Kidney epithelial cell (primary cell): ENCODE measurements around the gene DIP2C. TPM values are rescaled to one million over a fixed set of nuclear protein-coding genes. Genes with fewer than 3 reads are reported as not detected.
"Not testable (repeated sequence)": the region's sequence is repeated elsewhere in the genome, so short reads cannot be mapped to it uniquely, and the experiment has no call there.

Source experiments
- DNase-seq: peaks from one replicate; pipeline ENCODE4 v3.0.0-alpha.2; 2010; ENCODE audit warnings: low read depth
- H3K27me3 ChIP-seq: 2 replicates; pipeline ENCODE4 v1.6.0; 2011; ENCODE audit warnings: low read length; ENCODE audit not compliant: control insufficient read depth, insufficient read depth
- H3K36me3 ChIP-seq: 2 replicates; pipeline ENCODE4 v1.5.1; 2011; ENCODE audit warnings: low read length; ENCODE audit not compliant: control insufficient read depth, insufficient read depth
- H3K4me3 ChIP-seq: 2 replicates; pipeline ENCODE4 v1.5.1; 2011; ENCODE audit warnings: low read depth, mild to moderate bottlenecking, control low read depth, low read length
- CTCF ChIP-seq: IDR thresholded peaks from 2 replicates; pipeline ENCODE4 v1.5.1; 2011; ENCODE audit warnings: mild to moderate bottlenecking, moderate library complexity, low read length, control low read depth, inconsistent platforms; ENCODE audit not compliant: insufficient read depth, poor library complexity, severe bottlenecking
- total RNA-seq: library from RNA; depleted of rRNA; stranded (reverse); fragments of >200 nt; gene quantifications from 2 replicates; pipeline ENCODE4 v1.2.3, GENCODE V29; 2015

DIP2C gene
- total RNA-seq, 1 donor from 2014 or later = 19.2 TPM

GRCh38 chr10:682931-683447 is 6.5 kb downstream of the DIP2C start:
- Histone ChIP-seq H3K27me3 (no peaks in the 10 kb centered on the region), H3K36me3 (peaks cover 2% of the 10 kb centered on the region), H3K4me3 (peak overlapping the region; percentile 26)
- TF ChIP-seq CTCF = no peak
- no peak for DNase-seq

GRCh38 chr10:681670-682318 is 7.7 kb downstream of the DIP2C start:
- Histone ChIP-seq H3K36me3 (peaks cover 2% of the 10 kb centered on the region), H3K27me3 (no peaks in the 10 kb centered on the region), H3K4me3 (no peak overlapping the region)
- DNase-seq = peak; percentile 51
- TF ChIP-seq CTCF = no peak

- no peak for TF ChIP-seq CTCF
Observed at GRCh38 chr10:680745-681144, 8.7 kb downstream of the DIP2C start.

GRCh38 chr10:680146-680545 is 9.3 kb downstream of the DIP2C start:
- peaks cover 2% of the 10 kb centered on the region for H3K36me3 ChIP-seq
- H3K4me3 ChIP-seq = no peak overlapping the region
- TF ChIP-seq CTCF = no peak
- H3K27me3 ChIP-seq = no peaks in the 10 kb centered on the region
- no peak for DNase-seq

More at GRCh38 chr10:680745-681144, 8.7 kb downstream of the DIP2C start:
- H3K27me3 ChIP-seq = no peaks in the 10 kb centered on the region
- no peak overlapping the region for H3K4me3 ChIP-seq
- DNase-seq = no peak
- H3K36me3 ChIP-seq = peaks cover 2% of the 10 kb centered on the region

- no peak for DNase-seq
- Histone ChIP-seq H3K27me3 (no peaks in the 10 kb centered on the region), H3K4me3 (no peak overlapping the region), H3K36me3 (peaks cover 2% of the 10 kb centered on the region)
- no peak for TF ChIP-seq CTCF
Observed at GRCh38 chr10:679556-679955, 9.9 kb downstream of the DIP2C start.

GRCh38 chr10:678662-679005 is 10.8 kb downstream of the DIP2C start:
- not testable (repeated sequence) for DNase-seq, H3K4me3 ChIP-seq, H3K36me3 ChIP-seq, H3K27me3 ChIP-seq
